Stimulated activated CD4-positive, alpha-beta T cell treated with anti-CD3 and anti-CD28 coated beads, Interleukin-1b, Interleukin-23, amount 100 ng/mL, for 4 hours (primary cell): ENCODE data around the gene ANKRD17.
A peak's percentile ranks its signal among the peaks of the same experiment; 100 is the strongest.
"Not testable (repeated sequence)": the region's sequence is repeated elsewhere in the genome, so short reads cannot be mapped to it uniquely, and the experiment has no call there.

ENCODE experiments used
- DNase-seq, 2 donors: peaks; one replicate each; pipeline ENCODE4 v3.0.0-alpha.2; 2020; ENCODE audit warnings: low read depth in 2 of 2

Gene ANKRD17

GRCh38 chr4:73245955-73246354 lies 12.6 kb downstream of the ANKRD17 start:
- no peak for DNase-seq

- no peak for DNase-seq
These were observed 13.5 kb downstream of the ANKRD17 start for GRCh38 chr4:73244945-73245601.

- DNase-seq, result no peak
These were observed 21.6 kb downstream of the ANKRD17 start for GRCh38 chr4:73237044-73237443.

GRCh38 chr4:73236151-73236550 lies 22.4 kb downstream of the ANKRD17 start:
- no peak for DNase-seq

- no peak for DNase-seq
These were observed 23.9 kb downstream of the ANKRD17 start for GRCh38 chr4:73234712-73235111.

- DNase-seq, result no peak
These were observed 26.8 kb downstream of the ANKRD17 start for GRCh38 chr4:73231518-73232487.

- no peak for DNase-seq
These were observed 27.6 kb downstream of the ANKRD17 start for GRCh38 chr4:73230865-73231517.

- DNase-seq, result not testable (repeated sequence)
These were observed 29.8 kb downstream of the ANKRD17 start for GRCh38 chr4:73228800-73229199.

- DNase-seq, result no peak
These were observed 33.7 kb downstream of the ANKRD17 start for GRCh38 chr4:73224886-73225285.

- no peak for DNase-seq
These were observed 35.3 kb downstream of the ANKRD17 start for GRCh38 chr4:73223258-73223650.

GRCh38 chr4:73222466-73223257 lies 35.9 kb downstream of the ANKRD17 start:
- DNase-seq, result peak in 1 of 2 donors; percentile 38

- DNase-seq, result no peak
These were observed 36.9 kb downstream of the ANKRD17 start for GRCh38 chr4:73221734-73222133.

- DNase-seq, result no peak
These were observed 37.8 kb downstream of the ANKRD17 start for GRCh38 chr4:73220815-73221214.

GRCh38 chr4:73213916-73214653 lies 44.5 kb downstream of the ANKRD17 start:
- no peak for DNase-seq

- no peak for DNase-seq
These were observed 45.4 kb downstream of the ANKRD17 start for GRCh38 chr4:73212982-73213730.

GRCh38 chr4:73211968-73212367 lies 46.6 kb downstream of the ANKRD17 start:
- DNase-seq, result no peak

- DNase-seq, result no peak
These were observed 50.2 kb downstream of the ANKRD17 start for GRCh38 chr4:73208376-73208775.

- DNase-seq, result no peak
These were observed 52.4 kb downstream of the ANKRD17 start for GRCh38 chr4:73206236-73206635.

- DNase-seq, result no peak
These were observed 53.1 kb downstream of the ANKRD17 start for GRCh38 chr4:73205482-73205881.

- not testable (repeated sequence) for DNase-seq
These were observed 54.6 kb downstream of the ANKRD17 start for GRCh38 chr4:73203976-73204375.
